Sigmoid colon (tissue), 7 donors: ENCODE data around the gene CAPN10. TPM values are rescaled to one million over a fixed set of nuclear protein-coding genes. Genes with fewer than 3 reads are reported as not detected.

Experiments used
- DNase-seq: peaks from one replicate; pipeline ENCODE4 v3.0.0-alpha.2; 2019
- H3K27ac ChIP-seq, 4 donors: fragments of 200-600 bp; sonication (generic); one replicate each; pipeline ENCODE4 v1.5.1; 2016 to 2019; ENCODE audit warnings: mild to moderate bottlenecking in 1 of 4
- H3K27me3 ChIP-seq, 3 donors: fragments of 200-600 bp; sonication (generic); one replicate each; pipeline ENCODE4 v1.5.1; 2019; ENCODE audit warnings: mild to moderate bottlenecking in 1 of 3
- H3K36me3 ChIP-seq, 4 donors: fragments of 200-600 bp; sonication (generic); one replicate each; pipeline ENCODE4 v1.5.1; 2016 to 2019
- H3K4me1 ChIP-seq, 4 donors: fragments of 200-600 bp; sonication (generic); one replicate each; pipeline ENCODE4 v1.5.1; 2017 to 2019
- H3K4me3 ChIP-seq, 4 donors: fragments of 200-600 bp; sonication (generic); one replicate each; pipeline ENCODE4 v1.5.1; 2017 to 2019; ENCODE audit warnings: mild to moderate bottlenecking in 2 of 4, moderate library complexity in 1 of 4
- H3K9me3 ChIP-seq, 4 donors: fragments of 200-600 bp in 3 of 4; sonication (generic) in 3 of 4; one replicate each; pipeline versions ENCODE4 v1.5.1 to v1.6.1; 2013 to 2019
- EP300 ChIP-seq, 4 donors: sonication (generic); formaldehyde crosslinking; IDR thresholded peaks; one replicate each; pipeline ENCODE4 v1.6.1; 2017; ENCODE audit warnings: antibody characterized with exemption in 4 of 4
- POLR2A ChIP-seq, 2 donors: fragments of 450-650 bp; IDR thresholded peaks; one replicate each; pipeline ENCODE4 v1.6.1; 2016; ENCODE audit warnings: antibody characterized with exemption in 2 of 2, mild to moderate bottlenecking in 2 of 2, moderate library complexity in 2 of 2
- POLR2AphosphoS5 ChIP-seq, 4 donors: sonication (generic); formaldehyde crosslinking; IDR thresholded peaks; one replicate each; pipeline ENCODE4 v1.6.1; 2017; ENCODE audit warnings: antibody characterized with exemption in 4 of 4
- WGBS, 2 donors: extraction: QIAGEN DNeasy Blood & Tissue Kit; methylation state at CpG; one replicate each; pipeline ENCODE4 v1.1.7; 2013; 5-methylcytosine and 5-hydroxymethylcytosine counted together
- intact Hi-C: fragments of 100-400 bp; cut with DNase I; formaldehyde crosslinking; loops from one replicate; pipeline ENCODE4 v1.15.1; 2023
- polyA plus RNA-seq, 3 donors: library from polyadenylated mRNA; stranded (reverse); fragments of 200-250 nt; gene quantifications; one replicate each; pipeline ENCODE4 v1.2.3, GENCODE V29; 2013
- total RNA-seq, 4 donors: library from RNA; depleted of rRNA; stranded (reverse); fragments of >200 nt; gene quantifications; one replicate each; pipeline ENCODE4 v1.1.0, GENCODE V29; 2016
- TF ChIP-seq, protein P1 (sequence below), 4 experiments: fragments of 450-650 bp in 3 of 4; fragments of 200-600 bp in 1 of 4; IDR thresholded peaks; one replicate each; pipeline ENCODE4 v1.5.1; 2016 to 2019; ENCODE audit warnings: antibody characterized with exemption in 4 of 4, mild to moderate bottlenecking in 3 of 4, moderate library complexity in 2 of 4
- donor health status: healthy with polysubstance abuse.
- donor health status: Bipolar disorder and iron deficiency.
- donor health status: healthy.

CAPN10 gene
- total and polyA plus RNA-seq, 7 donors, result 10.5 to 33.0 (median 16.4) TPM

DNA sequence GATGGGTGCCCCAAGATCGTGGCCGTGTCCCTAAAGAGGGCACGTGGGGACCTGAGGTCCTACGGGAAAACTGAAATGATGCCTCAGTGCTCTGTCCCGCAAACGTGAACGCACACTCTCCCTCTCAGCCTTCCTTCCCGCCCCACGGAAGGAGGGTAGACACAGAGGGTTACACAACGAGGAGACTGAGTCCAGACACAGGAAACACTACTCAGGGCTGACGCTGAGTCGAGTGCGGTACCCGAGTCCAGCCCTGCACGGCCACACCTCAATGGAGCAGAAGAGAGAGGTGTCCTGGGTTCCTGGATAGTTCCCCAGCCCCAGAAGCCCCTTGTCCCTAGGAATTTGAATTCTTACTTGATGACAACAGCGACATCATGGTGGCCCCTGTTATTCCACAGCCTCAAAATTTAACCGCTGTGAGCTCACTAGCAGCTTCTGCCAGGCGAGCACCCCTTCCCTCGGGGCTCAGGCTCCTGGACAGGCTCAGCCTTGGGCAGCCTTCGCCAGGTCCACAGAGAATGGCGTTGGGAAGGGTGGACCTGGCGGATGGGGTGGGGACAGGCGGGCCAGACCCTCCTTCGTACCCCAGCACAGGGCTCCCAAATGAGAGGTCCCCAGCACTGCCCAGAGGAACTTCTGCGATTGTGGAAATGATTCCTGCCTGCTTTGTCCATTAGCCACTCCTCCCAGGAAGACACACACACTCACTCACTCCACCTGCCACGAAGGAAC lies 19.2 kb upstream of the CAPN10 start:
- peak overlapping the region; percentile 93 to 98 (median 96) for H3K27ac ChIP-seq
- no peaks in the 10 kb centered on the region for H3K9me3 ChIP-seq
- H3K27me3 ChIP-seq, result no peaks in the 10 kb centered on the region
- 11 to 35% methylated on average over 26 of the region's 26 CpGs for WGBS, 2 donors
- no peak for TF ChIP-seq EP300 (IDR thresholded peaks at IDR 0.05)
- peak; percentile 68 for DNase-seq
- H3K4me1 ChIP-seq, result peaks cover 0 to 55% (median 51%) of the 10 kb centered on the region in 4 donors
- H3K36me3 ChIP-seq, result peaks cover 0 to 10% (median under 1%) of the 10 kb centered on the region in 4 donors
- intact Hi-C loops, result loop anchor here (2.0 to 10.0 kb wide), 4 partner anchors 19 to 747 kb away; partner anchors contain the start of genes CAPN10, GPC1, HDLBP and SEPTIN2
- peak overlapping the region; percentile 58 to 85 (median 81) for H3K4me3 ChIP-seq

DNA sequence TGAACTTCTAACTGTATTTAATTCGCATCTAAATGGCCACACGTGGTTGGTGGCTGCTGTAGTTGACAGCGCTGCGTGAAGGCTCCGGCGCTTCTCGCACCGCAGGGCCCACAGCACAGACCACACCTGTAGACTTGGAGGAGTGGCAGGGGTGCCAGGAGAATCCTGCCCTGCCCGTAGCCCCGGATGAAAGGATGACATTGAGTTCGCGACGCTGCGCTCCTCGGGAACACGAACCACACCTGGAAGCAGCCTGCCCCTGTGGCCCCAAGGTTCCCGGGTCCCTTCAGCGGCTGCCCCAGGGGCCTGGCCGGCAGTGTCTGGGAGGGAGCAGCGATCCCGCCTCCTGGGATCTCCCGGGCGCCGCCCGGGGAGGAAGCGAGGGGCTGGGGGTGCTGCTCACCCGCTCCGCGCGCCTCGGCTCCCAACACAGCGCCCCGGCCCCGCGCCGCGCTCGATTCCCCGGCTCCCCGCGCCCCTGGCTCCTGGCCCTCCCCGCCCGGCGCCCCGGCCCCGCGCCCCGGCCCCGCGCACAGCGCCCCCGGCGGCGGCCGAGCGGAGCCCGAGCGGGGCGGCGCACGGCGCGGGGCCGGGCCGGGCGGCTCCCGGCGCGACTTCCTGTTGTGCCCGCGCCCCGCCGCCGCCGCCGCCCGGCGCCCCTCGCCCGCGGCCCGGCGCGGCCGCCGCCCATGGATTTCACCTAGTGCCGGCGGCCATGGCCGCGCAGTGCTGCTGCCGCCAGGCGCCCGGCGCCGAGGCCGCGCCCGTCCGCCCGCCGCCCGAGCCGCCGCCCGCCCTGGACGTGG lies 18.5 kb upstream of the CAPN10 start, which contains the start of gene RNPEPL1:
Gene RNPEPL1, plus strand, starts transcription at position 613 of the 806 bp plus-strand sequence. Its CDS starts 103 bp downstream, at position 716.
- Histone ChIP-seq H3K9me3 (no peaks in the 10 kb centered on the region), H3K4me3 (peak within 1 kb of the TSS; percentile 58 to 85 (median 81)), H3K27ac (peak within 1 kb of the TSS; percentile 93 to 98 (median 96)), H3K4me1 (peaks cover 0 to 55% (median 50%) of the 10 kb centered on the region in 4 donors), H3K27me3 (no peaks in the 10 kb centered on the region), H3K36me3 (peaks cover 0 to 10% (median 2%) of the 10 kb centered on the region in 4 donors)
- TF ChIP-seq POLR2AphosphoS5 (IDR thresholded peaks at IDR 0.05), result no peak
- intact Hi-C loops, result loop anchor here (2.0 to 10.0 kb wide), 4 partner anchors 19 to 747 kb away; partner anchors contain the start of genes CAPN10, GPC1, HDLBP and SEPTIN2
- peak; percentile 72 for DNase-seq
- WGBS, 2 donors, result 1% methylated on average over 106 of the region's 106 CpGs

DNA sequence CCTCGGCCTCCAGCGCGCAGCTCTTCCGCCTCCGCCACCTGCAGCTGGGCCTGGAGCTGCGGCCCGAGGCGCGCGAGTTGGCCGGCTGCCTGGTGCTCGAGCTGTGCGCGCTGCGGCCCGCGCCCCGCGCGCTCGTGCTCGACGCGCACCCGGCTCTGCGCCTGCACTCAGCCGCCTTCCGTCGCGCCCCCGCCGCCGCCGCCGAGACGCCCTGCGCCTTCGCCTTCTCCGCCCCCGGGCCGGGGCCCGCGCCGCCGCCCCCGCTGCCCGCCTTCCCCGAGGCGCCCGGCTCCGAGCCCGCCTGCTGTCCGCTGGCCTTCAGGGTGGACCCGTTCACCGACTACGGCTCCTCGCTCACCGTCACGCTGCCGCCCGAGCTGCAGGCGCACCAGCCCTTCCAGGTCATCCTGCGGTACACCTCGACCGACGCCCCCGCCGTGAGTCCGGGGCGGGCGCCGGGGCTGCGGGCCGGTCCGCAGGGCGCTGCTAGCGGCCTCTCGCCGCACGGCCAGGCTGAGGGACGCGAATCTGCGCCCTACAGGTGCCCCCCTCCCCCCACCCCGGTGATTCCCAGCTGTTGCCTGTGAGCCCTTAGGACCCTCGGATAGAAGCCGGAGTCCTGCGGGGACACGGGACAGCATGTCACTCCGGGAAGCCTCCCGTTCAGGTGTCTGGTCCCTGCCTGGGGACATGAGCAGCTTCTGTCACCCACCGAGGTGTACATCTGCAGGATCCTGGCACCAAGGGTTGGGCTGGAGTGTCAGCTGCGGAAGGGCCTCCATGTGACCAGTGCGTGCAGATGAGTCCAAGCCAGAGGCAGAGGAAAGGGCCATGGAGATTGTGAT lies 17.6 kb upstream of the CAPN10 start:
- Histone ChIP-seq H3K4me1 (peaks cover 0 to 55% (median 50%) of the 10 kb centered on the region in 4 donors), H3K27ac (peak overlapping the region; percentile 79 to 85 (median 80)), H3K9me3 (no peaks in the 10 kb centered on the region), H3K4me3 (peak overlapping the region; percentile 46 to 83 (median 64)), H3K36me3 (peaks cover 0 to 16% (median 2%) of the 10 kb centered on the region in 4 donors), H3K27me3 (no peaks in the 10 kb centered on the region)
- 1% methylated on average over 93 of the region's 93 CpGs for WGBS, 2 donors
- TF ChIP-seq, protein P1, sequence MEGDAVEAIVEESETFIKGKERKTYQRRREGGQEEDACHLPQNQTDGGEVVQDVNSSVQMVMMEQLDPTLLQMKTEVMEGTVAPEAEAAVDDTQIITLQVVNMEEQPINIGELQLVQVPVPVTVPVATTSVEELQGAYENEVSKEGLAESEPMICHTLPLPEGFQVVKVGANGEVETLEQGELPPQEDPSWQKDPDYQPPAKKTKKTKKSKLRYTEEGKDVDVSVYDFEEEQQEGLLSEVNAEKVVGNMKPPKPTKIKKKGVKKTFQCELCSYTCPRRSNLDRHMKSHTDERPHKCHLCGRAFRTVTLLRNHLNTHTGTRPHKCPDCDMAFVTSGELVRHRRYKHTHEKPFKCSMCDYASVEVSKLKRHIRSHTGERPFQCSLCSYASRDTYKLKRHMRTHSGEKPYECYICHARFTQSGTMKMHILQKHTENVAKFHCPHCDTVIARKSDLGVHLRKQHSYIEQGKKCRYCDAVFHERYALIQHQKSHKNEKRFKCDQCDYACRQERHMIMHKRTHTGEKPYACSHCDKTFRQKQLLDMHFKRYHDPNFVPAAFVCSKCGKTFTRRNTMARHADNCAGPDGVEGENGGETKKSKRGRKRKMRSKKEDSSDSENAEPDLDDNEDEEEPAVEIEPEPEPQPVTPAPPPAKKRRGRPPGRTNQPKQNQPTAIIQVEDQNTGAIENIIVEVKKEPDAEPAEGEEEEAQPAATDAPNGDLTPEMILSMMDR (IDR thresholded peaks at IDR 0.05), result no peak
- TF ChIP-seq POLR2AphosphoS5 (IDR thresholded peaks at IDR 0.05), result peak in 1 of 4 donors; percentile 8
- intact Hi-C loops, result loop anchor here (5.0 to 10.0 kb wide), 3 partner anchors 132 to 746 kb away; partner anchors contain the start of genes GPC1, HDLBP and SEPTIN2
- peak; percentile 84 for DNase-seq

DNA sequence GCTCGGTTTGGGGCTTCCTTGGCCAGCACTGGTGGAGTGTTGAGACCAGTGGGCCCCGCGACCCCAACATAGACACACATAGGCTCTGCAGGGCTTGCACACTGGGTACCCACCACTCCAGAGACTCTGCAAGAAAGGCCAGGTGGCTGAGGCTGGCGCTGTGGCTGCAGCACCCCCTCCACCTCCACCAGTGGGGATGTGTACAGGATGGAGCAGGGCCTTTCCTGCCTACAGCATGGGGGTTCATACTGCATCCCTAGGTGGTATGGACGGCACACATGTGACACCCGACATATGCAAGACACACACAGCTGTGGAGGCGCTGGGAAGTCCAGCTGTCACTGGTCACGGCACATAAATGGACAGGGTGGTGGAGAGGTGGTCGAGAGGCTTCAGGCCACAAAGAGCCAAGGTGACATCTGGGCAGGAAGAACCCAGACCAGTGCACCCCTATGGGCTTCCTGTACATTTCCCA lies 17.0 kb upstream of the CAPN10 start:
- Histone ChIP-seq H3K4me1 (peaks cover 0 to 55% (median 50%) of the 10 kb centered on the region in 4 donors), H3K27ac (peak overlapping the region in 3 of 4 donors; percentile 79 to 85 (median 80)), H3K4me3 (peak overlapping the region; percentile 46 to 83 (median 64)), H3K27me3 (no peaks in the 10 kb centered on the region), H3K9me3 (no peaks in the 10 kb centered on the region), H3K36me3 (peaks cover 0 to 23% (median 4%) of the 10 kb centered on the region in 4 donors)
- TF ChIP-seq EP300 (IDR thresholded peaks at IDR 0.05) (no peak), POLR2A (IDR thresholded peaks at IDR 0.05) (no peak), POLR2AphosphoS5 (IDR thresholded peaks at IDR 0.05) (no peak)
- TF ChIP-seq, protein P1 (IDR thresholded peaks at IDR 0.05), result no peak
- WGBS, 2 donors, result 52 to 79% methylated on average over 9 of the region's 9 CpGs
- intact Hi-C loops, result loop anchor here (5.0 to 10.0 kb wide), 3 partner anchors 132 to 745 kb away; partner anchors contain the start of genes GPC1, HDLBP and SEPTIN2
- no peak for DNase-seq
